Skeletal muscle cell (primary cell): Measurements from ENCODE around the gene DENND11.

Source experiments
- DNase-seq: peaks from one replicate; pipeline ENCODE4 v3.0.0-alpha.2; 2010; ENCODE audit warnings: low read depth
- H3K4me3 ChIP-seq: 2 replicates; pipeline ENCODE4 v1.5.1; 2011; ENCODE audit warnings: low read depth, mild to moderate bottlenecking, control low read depth, low read length, moderate library complexity

The DENND11 gene, protein sequence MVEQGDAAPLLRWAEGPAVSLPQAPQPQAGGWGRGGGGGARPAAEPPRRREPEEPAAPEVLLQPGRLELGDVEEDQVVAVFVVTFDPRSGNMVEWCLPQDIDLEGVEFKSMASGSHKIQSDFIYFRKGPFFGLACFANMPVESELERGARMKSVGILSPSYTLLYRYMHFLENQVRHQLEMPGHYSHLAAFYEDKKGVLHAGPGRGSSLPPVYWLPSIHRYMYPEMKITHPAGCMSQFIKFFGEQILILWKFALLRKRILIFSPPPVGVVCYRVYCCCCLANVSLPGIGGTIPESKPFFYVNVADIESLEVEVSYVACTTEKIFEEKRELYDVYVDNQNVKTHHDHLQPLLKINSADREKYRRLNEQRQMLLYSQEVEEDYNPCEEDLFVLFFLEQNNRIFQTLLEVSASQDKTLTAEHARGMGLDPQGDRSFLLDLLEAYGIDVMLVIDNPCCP

DNA sequence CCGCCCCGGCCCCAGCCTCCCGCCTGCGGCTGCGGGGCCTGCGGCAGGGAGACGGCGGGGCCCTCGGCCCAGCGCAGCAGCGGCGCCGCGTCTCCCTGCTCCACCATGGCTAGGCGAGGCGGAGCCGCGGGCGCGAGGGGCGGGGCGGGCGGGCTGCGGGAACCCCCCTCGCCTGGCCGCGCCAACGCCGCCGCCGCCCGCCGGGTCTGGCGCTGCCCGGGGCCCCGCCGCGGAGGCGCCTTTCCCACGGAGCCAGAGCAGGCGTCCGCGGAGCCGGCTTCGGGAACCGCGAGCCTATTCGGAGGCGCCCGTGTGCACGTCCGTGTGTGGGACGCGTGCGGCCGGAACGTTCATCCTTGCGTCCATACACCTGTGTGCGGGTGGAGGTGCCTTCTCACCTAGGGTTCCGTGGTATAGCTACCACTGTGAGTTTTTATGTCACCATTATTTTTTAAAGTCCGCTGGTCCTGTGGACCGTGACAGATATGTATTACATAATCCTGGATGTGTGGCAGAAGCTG, at the start of gene DENND11:
TSS of gene DENND11 (minus strand) at position 120 of the 521 bp plus-strand sequence. CDS start at position 107, 13 bp downstream.
- peak within 1 kb of the TSS; percentile 64 for H3K4me3 ChIP-seq
- DNase-seq = peak; percentile 5

DNA sequence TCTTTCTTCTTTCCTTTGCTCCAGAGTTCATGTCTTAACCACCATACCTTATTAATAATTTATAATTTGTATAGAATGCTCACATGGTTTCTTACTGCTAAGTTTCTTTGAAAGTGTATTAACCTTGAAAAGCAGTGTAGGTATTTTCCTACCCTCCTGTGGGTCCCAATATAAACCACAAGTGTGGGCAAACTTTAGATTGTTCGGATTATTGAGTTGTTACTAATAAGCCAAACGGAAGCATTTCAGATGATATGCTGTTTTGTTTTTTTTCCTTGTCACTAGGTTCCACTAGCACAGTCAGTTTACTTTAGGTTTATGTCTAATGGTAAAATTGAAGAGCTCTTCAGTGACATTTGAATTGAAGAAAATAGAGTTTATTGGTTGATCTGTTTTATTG, 46.4 kb upstream of the DENND11 start:
- DNase-seq = no peak
- H3K4me3 ChIP-seq = no peak overlapping the region

DNA sequence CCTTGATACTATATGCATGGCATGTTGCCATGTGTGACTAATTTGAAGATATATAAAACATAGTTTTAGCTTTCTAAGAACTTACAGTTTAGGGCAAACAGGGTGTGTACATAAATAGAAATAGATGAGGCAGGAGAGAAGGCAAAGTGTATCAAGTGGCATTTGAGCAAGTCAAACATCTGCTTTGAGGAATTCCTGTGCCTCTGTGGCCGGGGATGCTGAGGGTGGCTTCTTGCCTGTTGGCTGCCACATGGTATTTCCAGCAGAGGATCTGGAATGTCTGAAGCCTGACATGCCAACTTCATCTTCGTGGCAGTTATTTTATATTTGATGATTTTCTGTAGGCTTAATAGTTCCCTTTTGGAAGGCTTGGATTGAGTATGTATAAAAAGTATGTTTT, 42.2 kb upstream of the DENND11 start:
- DNase-seq = no peak
- H3K4me3 ChIP-seq = no peak overlapping the region

DNA sequence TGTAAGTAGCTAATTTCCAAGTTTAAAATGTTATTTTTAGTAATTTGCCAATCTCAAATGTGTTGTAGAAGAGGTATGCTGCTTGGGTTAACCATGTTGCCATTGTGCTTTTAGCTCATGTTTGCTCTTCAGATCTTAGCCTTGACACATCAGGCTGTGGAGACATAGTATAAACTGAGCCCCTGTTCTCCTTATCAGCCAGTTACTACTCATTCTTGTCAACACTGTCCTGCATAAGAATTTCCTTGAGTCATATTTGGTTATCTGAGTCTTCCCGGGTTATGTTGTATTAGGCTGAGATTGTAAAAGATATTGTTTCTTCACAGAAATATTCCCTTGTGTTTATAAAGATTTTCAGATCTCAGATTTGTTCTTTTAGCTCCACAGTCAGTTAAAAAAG, 40.3 kb upstream of the DENND11 start:
- no peak overlapping the region for H3K4me3 ChIP-seq
- DNase-seq = no peak

DNA sequence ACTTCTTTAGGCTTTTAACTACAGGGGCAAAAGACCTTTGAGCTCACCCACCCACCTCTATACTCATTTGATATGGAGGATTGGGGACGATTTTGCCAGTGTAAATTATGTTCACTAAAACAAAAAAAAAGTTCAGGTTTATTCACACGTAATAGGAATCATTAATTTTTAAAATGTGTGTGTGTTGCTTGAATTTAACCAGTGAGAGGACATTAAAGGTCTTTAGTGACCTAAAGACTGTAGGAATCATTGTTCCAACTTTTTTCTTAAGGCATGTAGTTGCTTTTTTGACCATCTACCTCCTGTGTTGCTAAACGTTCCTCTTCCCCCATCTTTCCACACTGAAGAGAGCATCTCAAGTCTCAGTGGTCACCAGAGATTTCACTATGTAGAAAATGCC, 37.3 kb upstream of the DENND11 start:
- H3K4me3 ChIP-seq = peak overlapping the region; percentile 97
- no peak for DNase-seq

DNA sequence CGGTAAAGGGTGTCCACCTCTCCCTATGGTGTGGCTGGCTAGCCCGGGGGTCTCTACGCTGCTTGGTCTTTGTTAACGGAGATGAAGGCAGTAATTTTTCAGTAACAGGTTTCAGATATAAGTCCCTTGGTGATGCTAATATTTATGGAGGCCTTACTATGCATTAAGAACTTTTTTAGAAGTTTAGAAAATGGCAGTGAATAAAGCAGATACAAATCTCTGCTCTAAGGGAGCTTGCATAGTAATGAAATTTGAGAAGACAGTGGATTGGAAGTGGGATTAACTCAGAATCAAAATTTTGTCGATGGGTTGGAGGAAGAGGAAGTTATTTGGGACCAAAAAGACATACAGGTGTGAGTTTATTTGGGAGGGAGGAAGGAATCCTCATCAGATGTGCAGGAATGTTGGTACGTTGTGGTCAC, 36.6 kb upstream of the DENND11 start:
- H3K4me3 ChIP-seq = peak overlapping the region; percentile 97
- no peak for DNase-seq

DNA sequence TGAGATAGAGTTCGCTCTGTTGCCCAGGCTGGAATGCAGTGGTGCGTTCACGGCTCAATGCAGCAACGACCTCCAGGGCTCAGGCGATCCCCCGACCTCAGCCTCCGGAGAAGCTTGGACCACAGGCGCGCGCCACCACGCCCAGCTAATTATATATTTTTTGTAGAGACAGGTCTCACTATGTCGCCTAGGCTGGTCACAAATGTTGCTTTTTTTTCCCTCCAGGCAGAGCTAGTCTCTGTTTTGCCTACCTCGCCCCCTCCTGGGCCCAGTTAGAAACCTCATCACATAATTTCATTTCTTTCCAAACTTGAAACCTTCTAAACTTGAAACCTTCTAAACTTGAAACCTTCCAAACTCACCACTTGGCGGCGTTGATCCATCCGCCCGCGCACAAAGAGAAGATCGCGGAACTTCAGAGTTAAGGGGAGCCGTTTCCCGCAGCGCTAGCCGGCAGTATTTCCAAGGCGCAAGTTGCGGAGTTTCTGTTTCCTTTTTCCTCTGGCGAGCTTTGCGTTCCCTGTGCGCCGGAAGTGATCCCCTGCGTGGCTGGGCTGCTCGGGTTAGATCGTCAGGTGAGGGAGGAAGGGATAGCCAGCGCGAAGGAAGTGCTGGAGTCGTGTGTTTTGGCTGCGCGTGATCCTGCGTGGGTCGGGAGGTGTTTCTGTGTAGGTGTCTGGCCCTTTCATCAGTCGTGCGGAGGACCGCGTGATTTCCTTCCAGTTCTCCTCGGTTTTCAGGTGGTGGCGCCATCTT, 36.0 kb upstream of the DENND11 start, which contains the start of gene SSBP1:
TSS of gene SSBP1 (plus strand) at position 523 of the 756 bp plus-strand sequence. CDS start 809 bp downstream, outside the sequence.
- peak within 1 kb of the TSS; percentile 97 for H3K4me3 ChIP-seq
- DNase-seq = peak; percentile 89

DNA sequence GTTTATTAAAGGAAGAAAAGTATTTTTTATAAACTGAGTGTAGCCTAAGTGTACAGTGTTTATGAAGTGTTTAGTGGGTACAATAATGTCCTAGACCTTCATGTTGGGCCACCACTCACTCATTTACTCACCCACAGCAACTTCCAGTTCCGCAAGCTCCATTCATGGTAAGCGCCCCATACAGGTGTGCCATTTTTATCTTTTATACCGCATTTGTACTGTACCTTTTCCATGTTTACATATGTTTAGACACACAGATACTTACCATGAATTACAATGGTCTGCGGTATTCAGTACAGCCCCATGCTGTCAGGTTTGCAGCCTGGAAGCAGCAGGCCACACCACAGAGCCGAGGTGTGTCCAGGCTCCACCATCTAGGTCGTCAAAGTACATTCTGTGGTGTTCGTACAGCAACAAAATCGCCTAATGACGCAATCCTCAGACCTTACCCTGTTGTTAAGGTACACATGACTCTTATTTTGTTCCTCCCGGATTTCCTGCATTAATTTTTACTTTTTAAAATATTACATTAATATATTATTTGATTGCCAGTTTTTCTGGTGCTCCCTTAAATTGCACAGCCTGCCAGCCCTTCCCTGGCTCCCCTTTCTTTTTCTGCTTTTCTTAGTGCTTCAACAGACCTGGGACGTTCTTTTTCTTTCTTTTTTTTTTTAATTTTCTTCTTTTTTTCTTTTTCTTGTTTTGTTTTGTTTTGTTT, 35.3 kb upstream of the DENND11 start:
- no peak for DNase-seq
- peak overlapping the region; percentile 97 for H3K4me3 ChIP-seq

DNA sequence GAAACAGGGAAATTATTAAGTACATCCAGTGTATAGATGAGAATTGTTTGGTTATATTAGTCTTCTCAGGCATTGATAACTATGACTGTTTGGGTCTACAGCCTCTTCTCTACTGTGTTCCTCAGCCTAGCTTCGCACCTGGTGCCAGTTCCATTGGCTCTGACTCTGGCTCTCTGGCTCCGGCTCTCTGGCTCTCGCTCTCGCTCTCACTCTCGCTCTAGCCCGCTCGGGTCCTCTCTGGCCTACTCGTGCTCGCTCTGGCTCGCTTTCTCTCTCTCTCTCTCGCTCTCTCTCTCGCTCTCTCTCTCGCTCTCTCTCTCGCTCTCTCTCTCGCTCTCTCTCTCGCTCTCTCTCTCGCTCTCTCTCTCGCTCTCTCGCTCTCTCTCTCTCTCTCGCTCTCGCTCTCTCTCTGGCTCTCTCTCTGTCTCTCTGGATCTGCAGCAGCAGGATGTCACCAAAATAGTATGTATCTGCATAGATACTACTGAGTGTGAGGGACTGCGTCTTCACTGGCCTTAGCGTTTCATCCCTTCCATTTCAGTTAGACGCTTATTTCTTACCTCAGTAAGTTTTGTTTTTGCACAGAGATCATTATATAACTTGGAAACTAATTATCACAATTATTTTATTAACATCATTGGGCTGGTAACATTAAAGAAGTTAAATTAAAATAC, 29.6 kb upstream of the DENND11 start:
- DNase-seq = no peak
- no peak overlapping the region for H3K4me3 ChIP-seq

DNA sequence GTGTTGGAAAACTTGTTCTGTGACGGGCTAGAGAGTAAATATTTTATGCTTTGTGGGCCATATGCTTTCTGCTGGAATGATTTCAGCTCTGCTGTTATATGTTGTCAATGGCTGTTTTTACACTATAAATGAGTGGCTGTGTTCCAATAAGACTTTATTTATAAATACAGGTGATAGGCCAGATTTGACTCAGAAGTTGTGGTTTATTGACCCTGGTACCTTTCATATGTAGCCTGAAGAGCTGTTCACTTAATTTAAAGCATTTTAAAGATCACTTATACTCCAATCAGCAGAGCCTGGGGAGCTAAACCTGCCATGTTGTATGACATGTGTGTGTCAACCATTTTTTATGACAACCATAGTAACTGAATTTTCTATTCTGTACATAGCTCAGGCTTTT, 27.1 kb upstream of the DENND11 start:
- no peak for DNase-seq
- no peak overlapping the region for H3K4me3 ChIP-seq

DNA sequence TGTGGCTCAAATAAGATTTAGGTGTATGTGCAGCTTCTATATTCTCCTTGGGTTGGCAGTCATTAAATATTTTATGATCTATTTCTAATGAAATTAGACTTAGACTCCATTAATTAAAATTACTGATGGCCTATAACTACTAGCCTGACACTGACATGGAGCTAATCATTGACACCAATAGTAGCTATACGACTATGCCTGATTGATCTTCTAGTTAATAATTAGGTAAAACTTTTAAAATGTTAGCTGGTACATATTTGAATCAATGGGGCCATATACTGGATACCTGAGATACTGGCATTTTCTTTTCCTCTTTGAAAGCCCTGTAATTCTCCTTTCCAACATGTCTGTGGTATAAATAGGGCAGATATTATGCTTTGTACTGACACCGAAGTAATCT, 20.6 kb upstream of the DENND11 start:
- H3K4me3 ChIP-seq = no peak overlapping the region
- no peak for DNase-seq

DNA sequence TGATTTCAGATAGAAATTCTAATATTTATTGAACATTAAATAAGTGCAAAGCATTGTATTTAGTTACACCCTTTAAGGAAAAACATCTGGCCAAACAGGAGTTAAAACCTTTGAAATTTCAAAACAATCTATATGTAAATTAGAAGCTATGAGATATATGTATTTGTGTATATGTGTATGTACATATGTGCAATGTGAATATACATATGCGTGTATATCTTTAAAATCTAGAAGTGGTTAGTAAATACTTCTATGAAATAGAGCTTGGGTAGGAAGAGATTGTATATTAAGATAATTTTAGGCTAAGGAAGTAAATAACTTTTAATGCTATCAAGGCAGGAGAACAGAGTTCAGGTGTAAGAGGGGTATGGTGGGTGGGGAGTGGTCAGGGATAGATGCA, 15.5 kb upstream of the DENND11 start:
- H3K4me3 ChIP-seq = no peak overlapping the region
- no peak for DNase-seq

DNA sequence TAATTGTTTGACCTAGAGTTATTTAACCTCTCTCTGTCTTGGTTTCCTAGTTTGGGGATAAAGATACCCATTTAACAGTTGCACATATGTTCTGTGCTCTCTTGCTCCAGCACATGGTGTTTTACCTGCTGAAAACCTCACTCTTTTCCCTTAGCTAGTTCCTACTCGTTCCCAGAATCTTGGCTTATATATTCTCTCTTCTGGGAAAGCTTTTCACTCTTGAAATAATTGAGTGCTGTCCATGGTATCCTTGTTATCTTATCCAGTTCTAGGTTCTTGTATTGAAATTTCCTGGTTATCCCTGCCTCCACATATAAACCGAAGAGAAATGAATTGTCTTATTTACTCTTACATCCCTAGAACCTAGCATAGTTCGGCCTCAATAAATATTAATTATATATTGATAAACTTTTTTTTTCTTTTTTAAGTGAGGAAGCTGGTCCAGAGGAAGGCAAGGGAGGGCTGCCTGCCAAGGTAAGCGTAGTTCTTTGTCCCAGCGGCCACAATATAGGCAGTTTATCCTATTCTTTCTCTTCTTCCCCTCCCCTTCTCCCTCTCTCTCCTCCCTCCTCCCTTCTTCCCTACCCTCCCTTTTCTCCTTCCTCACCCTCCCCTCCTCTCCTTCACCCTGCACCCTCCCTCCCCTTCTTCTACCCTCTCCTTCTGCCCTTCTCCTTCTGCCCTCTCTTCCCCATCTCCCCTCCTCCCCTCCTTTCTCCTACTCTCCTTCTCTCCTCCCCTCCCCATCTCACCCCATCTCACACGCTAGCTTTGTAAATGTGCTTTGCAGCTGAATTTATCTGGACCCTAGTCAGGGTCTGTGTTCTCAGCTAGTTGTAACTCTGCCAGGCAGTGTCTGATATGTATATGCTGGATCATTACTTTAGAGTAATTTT, 14.1 kb upstream of the DENND11 start:
- DNase-seq = no peak
- H3K4me3 ChIP-seq = no peak overlapping the region

DNA sequence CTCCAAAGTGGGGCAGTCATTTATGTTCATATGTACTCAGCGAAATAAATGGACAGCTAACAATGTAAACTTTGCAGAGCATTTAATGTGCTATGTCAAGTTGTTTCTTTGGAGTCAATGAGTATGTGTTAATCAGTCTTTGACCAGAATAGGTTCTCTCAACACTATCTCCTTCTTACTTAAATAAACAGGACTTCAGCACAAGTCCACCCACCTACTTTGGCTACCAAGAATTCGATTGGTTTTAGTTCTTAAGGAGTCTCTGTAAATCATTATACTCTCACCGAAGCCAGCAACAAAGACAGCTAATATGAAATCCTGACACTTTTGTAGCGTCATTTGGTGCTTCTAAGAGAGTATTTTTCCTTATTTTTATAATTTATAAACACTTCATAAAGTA, 13.1 kb upstream of the DENND11 start:
- DNase-seq = no peak
- no peak overlapping the region for H3K4me3 ChIP-seq

DNA sequence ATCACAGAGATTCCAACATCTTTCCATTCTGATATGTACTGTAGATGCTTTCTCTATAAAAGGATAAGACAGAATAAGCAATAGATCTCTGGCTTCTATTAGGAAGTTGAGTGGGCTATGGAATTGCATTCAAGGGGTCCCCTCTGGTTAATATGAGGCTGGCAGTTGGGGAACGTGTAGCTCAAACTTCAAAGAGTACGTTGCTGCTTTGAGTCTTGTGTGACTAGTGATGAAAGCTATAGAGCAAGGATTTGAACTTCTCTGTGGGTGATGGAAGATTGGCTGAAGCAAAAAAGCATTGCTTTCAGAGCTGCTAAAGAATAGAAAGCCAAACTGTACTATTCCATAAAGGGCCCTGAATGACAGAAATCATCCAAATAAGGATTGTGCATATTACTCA, 12.6 kb upstream of the DENND11 start:
- no peak overlapping the region for H3K4me3 ChIP-seq
- DNase-seq = no peak

DNA sequence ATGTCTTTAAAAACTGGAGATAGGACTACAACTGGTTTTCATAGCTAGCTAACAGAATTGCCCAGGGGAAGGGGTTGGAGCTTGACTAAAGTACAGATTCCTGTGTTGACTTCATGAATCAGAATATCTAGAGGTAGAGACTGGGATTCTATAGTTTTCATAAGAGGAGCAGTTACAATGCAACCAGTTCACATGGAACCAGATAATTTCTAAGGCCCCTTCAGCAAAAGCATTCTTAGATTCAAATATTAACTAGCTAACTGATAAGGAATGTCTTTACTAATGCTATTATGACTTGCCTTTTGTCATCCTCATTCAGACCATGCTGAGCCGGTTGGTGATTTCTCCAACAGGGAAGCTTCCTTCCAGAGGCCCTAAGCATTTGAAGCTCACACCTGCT, 11.9 kb upstream of the DENND11 start:
- H3K4me3 ChIP-seq = no peak overlapping the region
- no peak for DNase-seq

DNA sequence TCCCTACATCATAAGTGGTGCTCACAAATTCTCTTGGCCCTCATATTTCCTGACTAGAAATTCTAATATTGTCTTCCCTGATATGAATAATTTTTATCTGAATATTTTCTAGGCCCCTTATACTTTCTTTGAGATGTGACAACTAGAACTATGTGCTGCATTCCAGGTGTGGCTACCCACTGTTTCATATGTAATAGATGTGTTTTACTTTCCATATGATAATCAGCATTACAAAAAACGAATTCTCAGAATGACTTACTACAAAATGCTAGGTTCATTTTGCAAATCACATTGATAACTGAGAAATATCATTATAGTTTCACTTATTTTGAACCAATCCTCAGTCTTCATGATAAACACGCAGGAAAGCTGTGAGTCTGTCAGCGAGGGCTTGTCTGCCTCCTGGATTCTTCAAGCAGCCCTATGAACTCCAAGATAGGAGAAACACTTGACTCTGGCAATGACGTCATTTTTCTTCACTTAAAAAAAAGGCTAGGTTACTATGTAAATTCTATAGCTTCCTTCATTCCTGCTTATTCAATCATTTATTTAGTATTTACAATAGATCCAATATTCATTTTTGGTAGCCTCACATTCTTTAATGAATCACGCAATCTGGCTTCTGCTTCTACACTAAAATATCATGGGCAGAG, 10.8 kb upstream of the DENND11 start:
- no peak overlapping the region for H3K4me3 ChIP-seq
- DNase-seq = no peak

DNA sequence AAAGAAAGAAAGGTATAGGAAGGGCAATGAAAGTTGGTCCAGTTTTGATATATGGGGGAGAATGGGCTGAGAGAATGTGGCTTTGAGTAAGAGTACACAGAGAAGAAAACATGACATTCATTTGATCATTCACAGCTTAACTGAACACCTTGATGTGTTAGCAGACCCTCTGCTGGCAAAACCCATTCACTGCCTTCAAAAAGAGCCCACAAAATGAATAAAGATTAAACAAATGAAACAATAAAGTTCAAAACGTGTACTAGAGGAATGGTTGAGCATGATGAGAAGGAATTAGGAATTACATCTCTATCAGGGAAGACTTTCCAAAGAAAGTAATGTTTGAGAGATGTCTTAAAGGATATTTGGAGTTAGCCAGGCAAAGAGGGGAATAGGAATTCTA, 8.3 kb upstream of the DENND11 start:
- no peak overlapping the region for H3K4me3 ChIP-seq
- DNase-seq = no peak
